Pancreas (tissue), 10 donors: ENCODE data around the gene CD79B. TPM values are rescaled to one million over a fixed set of nuclear protein-coding genes. Genes with fewer than 3 reads are reported as not detected.
"Not testable (repeated sequence)": the region's sequence is repeated elsewhere in the genome, so short reads cannot be mapped to it uniquely, and the experiment has no call there.

Source experiments
- ATAC-seq, 4 donors: fragments of 200-7000 bp; cut with Tn5 transposase; one replicate each; pipeline versions ENCODE4 v1.8.0 to v1.9.1; 2020; ENCODE audit warnings: mild to moderate bottlenecking in 4 of 4, moderate library complexity in 4 of 4
- DNase-seq, 6 donors: peaks; one replicate each; pipeline ENCODE4 v3.0.0-alpha.2; 2020
- FAIRE-seq: peaks from 2 replicates; lab custom pipeline; 2012; peaks lifted over from hg19 to GRCh38; lab: Jason Lieb, UNC
- H3K27ac ChIP-seq, 4 donors: fragments of 200-600 bp; sonication (generic); 1 replicate in 3 of 4; 2 replicates in 1 of 4; pipeline versions ENCODE4 v1.5.0 to v1.8.0; 2020
- H3K27me3 ChIP-seq, 4 donors: fragments of 200-600 bp; one replicate each; pipeline ENCODE4 v1.8.0; 2021
- H3K36me3 ChIP-seq, 3 donors: fragments of 200-600 bp; sonication (generic) in 1 of 3; one replicate each; pipeline versions ENCODE4 v1.5.0 to v1.8.0; 2020 to 2021
- H3K4me1 ChIP-seq, 3 donors: fragments of 200-600 bp; one replicate each; pipeline ENCODE4 v1.8.0; 2021
- H3K4me3 ChIP-seq, 4 donors: fragments of 200-600 bp; sonication (generic) in 2 of 4; one replicate each; pipeline versions ENCODE4 v1.5.0 to v1.8.0; 2020 to 2021
- H3K9me3 ChIP-seq, 4 donors: fragments of 200-600 bp; one replicate each; pipeline ENCODE4 v1.8.0; 2021
- WGBS, 2 donors: extraction: QIAGEN DNeasy Blood & Tissue Kit; methylation state at CpG; one replicate each; pipeline ENCODE4 v1.1.7; 2013; 5-methylcytosine and 5-hydroxymethylcytosine counted together
- intact Hi-C, 3 donors: fragments of 100-400 bp; cut with DNase I; formaldehyde crosslinking; loops; one replicate each; pipeline versions ENCODE4 v1.11.1 to v1.14.2; 2022
- polyA plus RNA-seq, 2 donors: library from polyadenylated mRNA; stranded (reverse); fragments of 200-250 nt; gene quantifications; one replicate each; pipeline ENCODE4 v1.2.3, GENCODE V29; 2013
- total RNA-seq, 6 donors: library from RNA; stranded (reverse); fragmentation: NEBNext Ultra II Directional in 4 of 6; extraction: Animal tissue kit (Norgen Biotek cat#: 25700) in 4 of 6; gene quantifications; one replicate each; pipeline versions ENCODE4 v1.2.1 to v1.2.4, GENCODE V29; 2021 to 2023
- TF ChIP-seq, protein P1 (sequence below), 4 donors: fragments of 200-600 bp; sonication (generic) in 3 of 4; IDR thresholded peaks; one replicate each; pipeline versions ENCODE4 v1.5.0 to v1.8.0; 2021; ENCODE audit warnings: antibody characterized with exemption in 4 of 4
- donor health status: healthy with polysubstance abuse.
- donor health status: DM: no; HTN: no; CAD: no; lungs with moderate emphysema.
- donor health status: DM: no; HTN: no; CAD: no.
- donor health status: control.
- donor health status: control.
- donor health status: Bipolar disorder and iron deficiency.
- donor health status: DM: yes; HTN: yes; CAD: no.
- donor health status: DM: no; HTN: no; CAD: no.
- donor health status: DM: no; HTN: no; CAD: no.
- donor health status: DM: yes; HTN: yes; CAD: no.

Gene CD79B
- total and polyA plus RNA-seq, 8 donors: 0.20 to 1.2 (median 0.80) TPM

DNA sequence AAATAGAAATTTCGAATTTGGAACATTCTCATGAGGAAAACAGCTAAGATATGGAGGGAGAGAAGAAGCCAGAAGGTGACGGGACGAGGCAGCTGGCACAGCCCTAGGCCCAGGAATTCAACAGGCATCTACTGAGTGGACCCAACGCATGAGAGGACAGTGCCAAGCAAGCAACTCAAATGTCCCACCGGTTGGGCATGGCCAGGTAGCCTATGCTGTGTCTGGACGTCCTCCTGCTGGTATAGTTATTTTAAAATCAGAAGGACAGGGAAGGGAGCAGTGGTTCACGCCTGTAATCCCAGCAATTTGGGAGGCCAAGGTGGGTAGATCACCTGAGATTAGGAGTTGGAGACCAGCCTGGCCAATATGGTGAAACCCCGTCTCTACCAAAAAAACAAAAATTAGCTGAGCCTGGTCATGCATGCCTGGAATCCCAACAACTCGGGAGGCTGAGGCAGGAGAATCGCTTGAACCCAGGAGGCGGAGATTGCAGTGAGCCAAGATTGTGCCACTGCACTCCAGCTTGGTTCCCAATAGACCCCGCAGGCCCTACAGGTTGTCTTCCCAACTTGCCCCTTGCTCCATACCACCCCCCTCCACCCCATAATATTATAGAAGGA, 15.5 kb downstream of the CD79B start:
- ATAC-seq: no peak
- Histone ChIP-seq H3K4me1 (no peaks in the 10 kb centered on the region), H3K9me3 (no peaks in the 10 kb centered on the region), H3K36me3 (no peaks in the 10 kb centered on the region), H3K27ac (no peak overlapping the region), H3K4me3 (no peak overlapping the region), H3K27me3 (no peaks in the 10 kb centered on the region)
- FAIRE-seq: no peak
- DNase-seq: peak in 1 of 6 donors; percentile 8
- intact Hi-C loops: loop anchor here in 2 of 3 donors (10.0 kb wide), 2 partner anchors 218 to 368 kb away; partner anchors contain the start of gene ERN1 (in 2 of the 2)
- TF ChIP-seq, protein P1, sequence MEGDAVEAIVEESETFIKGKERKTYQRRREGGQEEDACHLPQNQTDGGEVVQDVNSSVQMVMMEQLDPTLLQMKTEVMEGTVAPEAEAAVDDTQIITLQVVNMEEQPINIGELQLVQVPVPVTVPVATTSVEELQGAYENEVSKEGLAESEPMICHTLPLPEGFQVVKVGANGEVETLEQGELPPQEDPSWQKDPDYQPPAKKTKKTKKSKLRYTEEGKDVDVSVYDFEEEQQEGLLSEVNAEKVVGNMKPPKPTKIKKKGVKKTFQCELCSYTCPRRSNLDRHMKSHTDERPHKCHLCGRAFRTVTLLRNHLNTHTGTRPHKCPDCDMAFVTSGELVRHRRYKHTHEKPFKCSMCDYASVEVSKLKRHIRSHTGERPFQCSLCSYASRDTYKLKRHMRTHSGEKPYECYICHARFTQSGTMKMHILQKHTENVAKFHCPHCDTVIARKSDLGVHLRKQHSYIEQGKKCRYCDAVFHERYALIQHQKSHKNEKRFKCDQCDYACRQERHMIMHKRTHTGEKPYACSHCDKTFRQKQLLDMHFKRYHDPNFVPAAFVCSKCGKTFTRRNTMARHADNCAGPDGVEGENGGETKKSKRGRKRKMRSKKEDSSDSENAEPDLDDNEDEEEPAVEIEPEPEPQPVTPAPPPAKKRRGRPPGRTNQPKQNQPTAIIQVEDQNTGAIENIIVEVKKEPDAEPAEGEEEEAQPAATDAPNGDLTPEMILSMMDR (IDR thresholded peaks at IDR 0.05): no peak
- WGBS, 2 donors: 70 to 76% methylated on average over 12 of the region's 12 CpGs

DNA sequence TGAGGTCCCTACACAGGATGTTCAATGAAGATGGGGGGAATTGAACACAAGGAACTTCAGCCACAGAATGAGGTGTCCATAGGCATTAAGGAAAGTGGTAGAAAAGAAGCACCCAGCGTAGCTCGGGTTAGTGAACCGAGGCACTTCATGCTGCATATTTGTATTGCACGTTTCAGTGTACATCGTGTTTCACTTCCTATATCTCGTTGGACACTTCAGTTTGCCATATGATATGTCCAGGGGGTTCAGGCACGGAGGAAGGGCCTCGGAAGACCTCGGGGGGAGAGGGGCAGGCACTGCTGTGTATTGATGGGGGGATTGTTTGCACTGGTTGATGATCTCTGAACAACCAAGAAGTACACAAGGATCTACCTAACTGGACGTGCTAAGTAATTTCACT, 16.4 kb downstream of the CD79B start:
- not testable (repeated sequence) for ATAC-seq, H3K4me3 ChIP-seq, H3K9me3 ChIP-seq, FAIRE-seq, H3K27me3 ChIP-seq, H3K27ac ChIP-seq, H3K36me3 ChIP-seq, H3K4me1 ChIP-seq
- WGBS, 2 donors: 50 to 62% methylated on average over 10 of the region's 10 CpGs
- intact Hi-C loops: loop anchor here in 2 of 3 donors (10.0 kb wide), 2 partner anchors 219 to 369 kb away; partner anchors contain the start of gene ERN1 (in 2 of the 2)
- DNase-seq: peak in 1 of 6 donors; percentile 6

DNA sequence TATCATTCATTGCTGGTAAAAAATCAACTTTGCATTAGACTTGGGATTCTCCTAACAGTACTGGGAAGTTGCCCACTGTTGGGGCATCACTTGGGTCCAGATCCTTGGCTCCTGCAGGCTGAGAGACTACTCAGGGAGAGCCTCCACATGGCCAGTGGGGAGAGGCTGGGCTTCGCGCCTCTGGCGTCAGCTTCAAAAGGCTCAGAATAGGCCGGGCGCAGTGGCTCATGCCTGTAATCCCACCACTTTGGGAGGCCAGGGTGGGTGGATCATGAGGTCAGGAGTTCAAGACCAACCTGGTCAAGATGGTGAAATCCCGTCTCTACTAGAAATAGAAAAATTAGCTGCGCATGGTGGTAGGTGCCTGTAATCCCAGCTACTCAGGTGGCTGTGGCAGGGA, 17.7 kb downstream of the CD79B start:
- no peaks in the 10 kb centered on the region for H3K9me3 ChIP-seq
- ATAC-seq: no peak
- WGBS, 2 donors: 88 to 92% methylated on average over 7 of the region's 7 CpGs
- peak in 1 of 6 donors; percentile 20 for DNase-seq
- no peaks in the 10 kb centered on the region for H3K4me1 ChIP-seq
- no peak overlapping the region for H3K27ac ChIP-seq
- no peak overlapping the region for H3K4me3 ChIP-seq
- intact Hi-C loops: loop anchor here in 2 of 3 donors (10.0 kb wide), 2 partner anchors 220 to 370 kb away; partner anchors contain the start of gene ERN1 (in 2 of the 2)
- no peak for FAIRE-seq
- TF ChIP-seq, protein P1 (IDR thresholded peaks at IDR 0.05): no peak
- H3K36me3 ChIP-seq: no peaks in the 10 kb centered on the region
- no peaks in the 10 kb centered on the region for H3K27me3 ChIP-seq

DNA sequence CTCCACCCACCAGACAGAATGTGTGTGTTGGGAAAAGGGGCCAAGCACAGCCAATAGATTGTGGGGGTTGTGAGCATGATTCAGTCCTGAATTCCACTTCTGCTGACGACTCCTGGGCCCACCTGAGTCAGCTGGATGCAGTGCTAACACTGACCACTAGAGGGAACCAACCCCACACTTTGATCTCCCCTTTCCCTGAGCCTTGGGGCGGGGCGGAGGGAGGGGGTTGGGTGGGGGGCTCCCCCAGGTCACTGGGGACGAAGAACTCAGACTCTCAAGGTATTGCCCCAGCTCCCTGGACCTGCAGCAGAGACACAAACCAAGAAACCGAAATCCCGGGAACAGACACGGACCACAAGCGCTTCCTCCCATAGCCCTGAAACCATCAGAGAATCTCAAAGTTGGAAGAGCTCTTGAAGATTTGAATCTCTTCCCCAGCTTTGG, 20.5 kb downstream of the CD79B start:
- ATAC-seq (peak in 3 of 4 donors; percentile 76 to 87 (median 77)), FAIRE-seq (no peak), DNase-seq (peak in 2 of 6 donors; percentile 46 to 65)
- no peaks in the 10 kb centered on the region for H3K36me3 ChIP-seq
- H3K27ac ChIP-seq: no peak overlapping the region
- no peaks in the 10 kb centered on the region for H3K9me3 ChIP-seq
- TF ChIP-seq, protein P1 (IDR thresholded peaks at IDR 0.05): peak; percentile 65 to 83 (median 82)
- H3K27me3 ChIP-seq: no peaks in the 10 kb centered on the region
- intact Hi-C loops: loop anchor here in 2 of 3 donors (10.0 kb wide), 2 partner anchors 223 to 373 kb away; partner anchors contain the start of gene ERN1 (in 2 of the 2)
- H3K4me1 ChIP-seq: no peaks in the 10 kb centered on the region
- no peak overlapping the region for H3K4me3 ChIP-seq
- WGBS, 2 donors: 37% methylated on average over 8 of the region's 8 CpGs

DNA sequence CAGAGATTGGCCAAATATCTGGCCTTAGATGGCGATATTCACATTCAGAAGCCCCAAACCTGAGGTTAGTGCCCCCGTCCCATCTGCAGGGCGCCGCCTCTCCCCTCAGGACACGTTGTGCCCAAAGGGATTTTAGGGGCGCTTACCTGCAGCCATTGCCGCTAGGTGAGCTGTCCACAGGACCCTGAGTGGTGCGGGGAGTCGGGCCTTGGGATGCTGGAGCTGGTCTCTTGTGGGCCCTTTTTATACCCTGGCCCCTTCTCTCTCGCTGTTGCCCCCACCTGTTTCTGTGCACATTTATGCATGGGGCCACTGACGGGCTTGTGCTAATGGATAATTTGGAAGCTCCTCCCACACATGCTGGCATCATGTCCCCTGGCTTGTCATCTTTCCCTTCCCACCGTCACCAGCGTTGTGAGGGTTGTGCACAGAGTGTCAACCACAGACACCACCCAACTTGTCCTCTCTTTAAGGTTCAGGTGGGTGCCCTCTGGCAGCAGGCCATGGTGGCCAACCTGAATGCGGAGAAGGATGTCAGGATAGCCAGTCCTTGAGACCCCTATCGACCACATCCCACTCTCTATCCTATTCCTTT, 21.0 kb downstream of the CD79B start, which contains the start of gene CSHL1:
TSS of gene CSHL1 (minus strand) at position 218 of the 595 bp plus-strand sequence. CDS start at position 156, 62 bp downstream.
- no peaks in the 10 kb centered on the region for H3K9me3 ChIP-seq
- FAIRE-seq: no peak
- no peaks in the 10 kb centered on the region for H3K36me3 ChIP-seq
- WGBS, 2 donors: 59 to 66% methylated on average over 15 of the region's 15 CpGs
- peak in 2 of 6 donors; percentile 28 to 35 for DNase-seq
- intact Hi-C loops: loop anchor here in 2 of 3 donors (10.0 kb wide), 2 partner anchors 224 to 374 kb away; partner anchors contain the start of gene ERN1 (in 2 of the 2)
- no peaks in the 10 kb centered on the region for H3K4me1 ChIP-seq
- H3K27me3 ChIP-seq: no peaks in the 10 kb centered on the region
- no peak within 1 kb of the TSS for H3K4me3 ChIP-seq
- H3K27ac ChIP-seq: no peak within 1 kb of the TSS
- ATAC-seq: no peak
- TF ChIP-seq, protein P1 (IDR thresholded peaks at IDR 0.05): no peak
